AG04450 (cell line): ENCODE measurements around the gene FAM151A. TPM values are rescaled to one million over a fixed set of nuclear protein-coding genes. Genes with fewer than 3 reads are reported as not detected.

Experiments
- CTCF ChIA-PET: fragments of 300-600, 350-600 bp; formaldehyde crosslinking; extraction: SDS; loops from one replicate; lab custom pipeline; 2022; ENCODE audit warnings: antibody characterized with exemption, inconsistent platforms; lab: Charles Lee
- POLR2A ChIA-PET: fragments of 350-600 bp; formaldehyde crosslinking; extraction: SDS; loops from one replicate; lab custom pipeline; 2021; ENCODE audit warnings: antibody characterized with exemption, inconsistent platforms; lab: Yijun Ruan, JAX
- DNase-seq: peaks from one replicate; pipeline ENCODE4 v3.0.0-alpha.2; 2011; ENCODE audit warnings: low read depth, low spot score
- H3K27ac ChIP-seq: one replicate; pipeline ENCODE4 v1.5.1; 2012; ENCODE audit warnings: low read depth, low read length, control low read depth
- H3K27me3 ChIP-seq: one replicate; pipeline ENCODE4 v1.6.0; 2012; ENCODE audit warnings: low read length; ENCODE audit not compliant: control insufficient read depth, insufficient read depth
- H3K4me3 ChIP-seq: 2 replicates; pipeline ENCODE4 v1.5.1; 2011; ENCODE audit warnings: mild to moderate bottlenecking, low read depth, low read length, control low read depth
- H3K9me3 ChIP-seq: 2 replicates; pipeline ENCODE4 v1.5.1; 2012; ENCODE audit warnings: low read length; ENCODE audit not compliant: control insufficient read depth, insufficient read depth
- CTCF ChIP-seq: IDR thresholded peaks from 2 replicates; pipeline ENCODE4 v1.5.1; 2011; ENCODE audit warnings: low read depth, low read length, control low read depth, inconsistent platforms
- polyA plus RNA-seq: library from polyadenylated mRNA; depleted of rRNA; stranded (reverse); fragments of >200 nt; gene quantifications from 2 replicates; pipeline ENCODE4 v1.2.3, GENCODE V29; 2011

Gene FAM151A
- polyA plus RNA-seq, 1 experiment: not detected

GRCh38 chr1:54582566-54583306 is 40.6 kb downstream of the FAM151A start:
- no peak for TF ChIP-seq CTCF
- ChIA-PET CTCF (no interaction called here), POLR2A (no interaction called here)
- Histone ChIP-seq H3K27ac (no peak overlapping the region), H3K9me3 (no peaks in the 10 kb centered on the region; the same call in 1 of the 2 replicates), H3K4me3 (no peak overlapping the region), H3K27me3 (peaks cover 2% of the 10 kb centered on the region)
- DNase-seq: no peak

GRCh38 chr1:54581621-54582035 is 41.7 kb downstream of the FAM151A start:
- Histone ChIP-seq H3K9me3 (no peaks in the 10 kb centered on the region; the same call in 1 of the 2 replicates), H3K27me3 (peaks cover 2% of the 10 kb centered on the region), H3K27ac (no peak overlapping the region), H3K4me3 (no peak overlapping the region)
- ChIA-PET CTCF (no interaction called here), POLR2A (interaction anchor here (0.6 kb wide), 2 partner anchors 9 to 34 kb away, joined by 3 to 4 read pairs; partner anchors contain the start of gene ACOT11)
- peak; percentile 13 for DNase-seq
- no peak for TF ChIP-seq CTCF

GRCh38 chr1:54580856-54581550 is 42.3 kb downstream of the FAM151A start:
- POLR2A ChIA-PET: interaction anchor here (0.6 kb wide), 2 partner anchors 10 to 36 kb away, joined by 3 to 6 read pairs; no protein-coding TSS in a partner anchor
- CTCF ChIA-PET: no interaction called here
- Histone ChIP-seq H3K27ac (no peak overlapping the region), H3K27me3 (peaks cover 2% of the 10 kb centered on the region), H3K9me3 (no peaks in the 10 kb centered on the region; the same call in 1 of the 2 replicates), H3K4me3 (no peak overlapping the region)
- no peak for TF ChIP-seq CTCF
- no peak for DNase-seq

GRCh38 chr1:54579337-54579781 is 44.0 kb downstream of the FAM151A start:
- no peak for DNase-seq
- Histone ChIP-seq H3K27ac (no peak overlapping the region), H3K27me3 (peaks cover 2% of the 10 kb centered on the region), H3K9me3 (no peaks in the 10 kb centered on the region; the same call in 1 of the 2 replicates), H3K4me3 (no peak overlapping the region)
- TF ChIP-seq CTCF: no peak
- ChIA-PET POLR2A (no interaction called here), CTCF (interaction anchor here (1.1 kb wide), 1 partner anchor 31 kb away, joined by 3 read pairs; the partner anchor contains the start of gene ACOT11)
